Mucosa of descending colon (tissue), 3 donors: ENCODE measurements around the gene CXCL14. TPM values are rescaled to one million over a fixed set of nuclear protein-coding genes. Genes with fewer than 3 reads are reported as not detected.
A peak's percentile ranks its signal among the peaks of the same experiment; 100 is the strongest.

Experiments used
- ATAC-seq: fragments of 200-7000 bp; cut with Tn5 transposase; one replicate; pipeline ENCODE4 v1.9.1; 2020; ENCODE audit warnings: mild to moderate bottlenecking, moderate library complexity
- DNase-seq, 3 donors: peaks; one replicate each; pipeline ENCODE4 v3.0.0-alpha.2; 2020
- H3K36me3 ChIP-seq: fragments of 200-600 bp; one replicate; pipeline ENCODE4 v1.8.0; 2021; ENCODE audit warnings: low read depth, mild to moderate bottlenecking
- H3K4me1 ChIP-seq: fragments of 200-600 bp; one replicate; pipeline ENCODE4 v1.8.0; 2021; ENCODE audit warnings: low read depth, mild to moderate bottlenecking
- H3K4me3 ChIP-seq: fragments of 200-600 bp; one replicate; pipeline ENCODE4 v1.8.0; 2021; ENCODE audit warnings: mild to moderate bottlenecking
- H3K9me3 ChIP-seq: fragments of 200-600 bp; one replicate; pipeline ENCODE4 v1.8.0; 2021; ENCODE audit warnings: mild to moderate bottlenecking
- CTCF ChIP-seq: fragments of 200-600 bp; IDR thresholded peaks from one replicate; pipeline ENCODE4 v1.8.0; 2022; ENCODE audit warnings: antibody characterized with exemption, mild to moderate bottlenecking
- intact Hi-C, 2 donors: fragments of 100-400 bp; cut with DNase I in 1 of 2; cut with micrococcal nuclease in 1 of 2; formaldehyde crosslinking; loops; one replicate each; pipeline versions ENCODE4 v1.11.0 to v1.11.1; 2022; cut with DNase I, micrococcal nuclease
- total RNA-seq, 3 donors: library from RNA; stranded (reverse); fragmentation: NEBNext Ultra II Directional in 2 of 3; extraction: Animal tissue kit (Norgen Biotek cat#: 25700) in 2 of 3; gene quantifications; one replicate each; pipeline versions ENCODE4 v1.2.1 to v1.2.4, GENCODE V29; 2021 to 2023
- donor health status: DM: no; HTN: no; CAD: no; lungs with moderate emphysema.
- donor health status: DM: no; HTN: no; CAD: no.
- donor health status: DM: no; HTN: yes; CAD: no.

Gene CXCL14
- total RNA-seq, 3 donors from 2014 or later = 16.7 to 61.6 (median 24.2) TPM

GRCh38 chr5:135592312-135593045 lies 13.7 kb upstream of the CXCL14 start:
- H3K4me3 ChIP-seq = no peak overlapping the region
- intact Hi-C loops = no loop called here
- H3K36me3 ChIP-seq = no peaks in the 10 kb centered on the region
- H3K4me1 ChIP-seq = no peaks in the 10 kb centered on the region
- TF ChIP-seq CTCF = no peak
- DNase-seq (no peak), ATAC-seq (peak; percentile 36)
- no peaks in the 10 kb centered on the region for H3K9me3 ChIP-seq

GRCh38 chr5:135591277-135591676 lies 12.5 kb upstream of the CXCL14 start:
- intact Hi-C loops = no loop called here
- TF ChIP-seq CTCF = no peak
- ATAC-seq = no peak

GRCh38 chr5:135589152-135589551 lies 10.4 kb upstream of the CXCL14 start:
- no peaks in the 10 kb centered on the region for H3K36me3 ChIP-seq
- no peak for ATAC-seq
- H3K9me3 ChIP-seq = no peaks in the 10 kb centered on the region
- intact Hi-C loops = no loop called here
- no peaks in the 10 kb centered on the region for H3K4me1 ChIP-seq
- TF ChIP-seq CTCF = no peak
- H3K4me3 ChIP-seq = no peak overlapping the region
- DNase-seq = no peak

More at GRCh38 chr5:135591277-135591676, 12.5 kb upstream of the CXCL14 start:
- Histone ChIP-seq H3K9me3 (no peaks in the 10 kb centered on the region), H3K4me1 (no peaks in the 10 kb centered on the region), H3K36me3 (no peaks in the 10 kb centered on the region), H3K4me3 (no peak overlapping the region)
- no peak for DNase-seq

GRCh38 chr5:135587721-135588663 lies 9.2 kb upstream of the CXCL14 start:
- TF ChIP-seq CTCF = no peak
- ATAC-seq (no peak), DNase-seq (no peak)
- intact Hi-C loops = no loop called here
- H3K4me1 ChIP-seq = no peaks in the 10 kb centered on the region
- no peaks in the 10 kb centered on the region for H3K9me3 ChIP-seq
- H3K4me3 ChIP-seq = no peak overlapping the region
- H3K36me3 ChIP-seq = no peaks in the 10 kb centered on the region

- H3K9me3 ChIP-seq = no peaks in the 10 kb centered on the region
- H3K4me1 ChIP-seq = no peaks in the 10 kb centered on the region
- TF ChIP-seq CTCF = no peak
- no peak for DNase-seq
- no peak overlapping the region for H3K4me3 ChIP-seq
- ATAC-seq = no peak
- no peaks in the 10 kb centered on the region for H3K36me3 ChIP-seq
- intact Hi-C loops = no loop called here
Observed at GRCh38 chr5:135584918-135585317, 6.1 kb upstream of the CXCL14 start.
